Measurements from ENCODE around the gene C4B. TPM values are rescaled to one million over a fixed set of nuclear protein-coding genes. Genes with fewer than 3 reads are reported as not detected.
"Not testable (repeated sequence)": the region's sequence is repeated elsewhere in the genome, so short reads cannot be mapped to it uniquely, and the experiment has no call there.

C4B gene
- total RNA-seq, result 100 to 1,000 TPM; 168 to 170 TPM
- 100 to 1,000 TPM in 1 of 2 donors, 10 to 100 TPM in 1; 58.2 to 296 TPM for polyA plus RNA-seq
- long read RNA-seq, donor 1, result 0 reads
- long read RNA-seq, donor 2, result 0 reads
- long read RNA-seq, donor 3, result 0 reads
- long read RNA-seq, donor 4, partial matches to known transcripts, result 0 of 1 reads
- long read RNA-seq, donor 4, other reads (novel, unspliced or antisense), result 0 of 1 reads
- long read RNA-seq, donor 5, result 0 reads

DNA sequence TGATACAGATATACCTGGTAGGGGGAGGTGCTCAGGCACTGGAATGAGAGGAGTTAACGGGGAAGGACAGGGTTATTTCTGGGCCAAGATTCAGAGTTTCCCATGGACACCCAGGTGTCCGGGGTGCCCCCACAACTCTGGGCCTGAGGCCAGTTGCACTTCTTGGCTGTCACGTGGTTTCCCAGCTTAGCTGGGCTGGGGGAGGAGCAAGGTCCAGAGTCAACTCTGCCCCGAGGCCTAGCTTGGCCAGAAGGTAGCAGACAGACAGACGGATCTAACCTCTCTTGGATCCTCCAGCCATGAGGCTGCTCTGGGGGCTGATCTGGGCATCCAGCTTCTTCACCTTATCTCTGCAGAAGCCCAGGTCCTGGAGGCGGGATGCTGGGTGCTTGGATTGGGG, at the start of gene C4B:
TSS of gene C4B (plus strand) at position 249 of the 400 bp plus-strand sequence. CDS start at position 300, 51 bp downstream.
- no CpG with 5 or more reads among the region's 6 CpGs for WGBS, 2 donors
- H3K4me1 ChIP-seq (ENCODE audit: control insufficient read depth in 5 of 5, insufficient read depth in 5 of 5, low read length in 5 of 5); H3K9me3 ChIP-seq (ENCODE audit: control insufficient read depth in 4 of 4, insufficient read depth in 3 of 4, low read length in 3 of 4); H3K36me3 ChIP-seq (ENCODE audit: control insufficient read depth in 4 of 4, insufficient read depth in 4 of 4, low read length in 4 of 4); H3K4me3 ChIP-seq; DNase-seq; ATAC-seq (ENCODE audit: insufficient read depth, low FRiP score); H3K27ac ChIP-seq (ENCODE audit: low read depth in 1 of 2, low read length in 1 of 2); H3K9ac ChIP-seq (ENCODE audit: insufficient read depth in 1 of 2, low read length in 2 of 2); H3K27me3 ChIP-seq (ENCODE audit: control insufficient read depth in 3 of 3, insufficient read depth in 3 of 3, low read length in 2 of 3): not testable (repeated sequence)

DNA sequence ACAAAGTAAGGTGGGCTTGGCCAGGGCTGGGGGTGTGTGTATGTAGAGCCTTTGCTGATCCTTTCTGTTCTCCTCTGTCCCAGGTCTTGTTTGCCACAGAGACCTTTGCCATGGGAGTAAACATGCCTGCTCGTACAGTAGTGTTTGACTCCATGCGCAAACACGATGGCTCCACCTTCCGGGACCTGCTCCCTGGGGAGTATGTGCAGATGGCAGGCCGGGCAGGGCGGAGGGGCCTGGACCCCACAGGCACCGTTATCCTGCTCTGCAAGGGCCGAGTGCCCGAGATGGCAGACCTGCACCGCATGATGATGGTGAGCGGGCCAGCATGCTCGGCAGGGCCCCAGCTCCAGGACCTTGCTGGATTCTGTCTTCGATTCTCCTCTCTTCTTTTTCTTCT, 48.9 kb upstream of the C4B start:
- no peak for DNase-seq
- H3K9ac ChIP-seq (ENCODE audit: insufficient read depth in 1 of 2, low read length in 2 of 2), result no peak overlapping the region
- H3K27ac ChIP-seq (ENCODE audit: low read depth in 1 of 2, low read length in 1 of 2), result no peak overlapping the region
- WGBS, 2 donors, result 91 to 95% methylated on average over 13 of the region's 13 CpGs
- H3K36me3 ChIP-seq (ENCODE audit: control insufficient read depth in 4 of 4, insufficient read depth in 4 of 4, low read length in 4 of 4), result peaks cover 15 to 83% (median 28%) of the 10 kb centered on the region in 4 donors
- no peak for ATAC-seq (ENCODE audit: insufficient read depth, low FRiP score)
- H3K4me3 ChIP-seq, result no peak overlapping the region
- H3K4me1 ChIP-seq (ENCODE audit: control insufficient read depth in 5 of 5, insufficient read depth in 5 of 5, low read length in 5 of 5), result peaks cover 0 to 3% (median 0%) of the 10 kb centered on the region in 5 donors
- no peaks in the 10 kb centered on the region for H3K9me3 ChIP-seq (ENCODE audit: control insufficient read depth in 4 of 4, insufficient read depth in 3 of 4, low read length in 3 of 4)
- TF ChIP-seq, protein P1, sequence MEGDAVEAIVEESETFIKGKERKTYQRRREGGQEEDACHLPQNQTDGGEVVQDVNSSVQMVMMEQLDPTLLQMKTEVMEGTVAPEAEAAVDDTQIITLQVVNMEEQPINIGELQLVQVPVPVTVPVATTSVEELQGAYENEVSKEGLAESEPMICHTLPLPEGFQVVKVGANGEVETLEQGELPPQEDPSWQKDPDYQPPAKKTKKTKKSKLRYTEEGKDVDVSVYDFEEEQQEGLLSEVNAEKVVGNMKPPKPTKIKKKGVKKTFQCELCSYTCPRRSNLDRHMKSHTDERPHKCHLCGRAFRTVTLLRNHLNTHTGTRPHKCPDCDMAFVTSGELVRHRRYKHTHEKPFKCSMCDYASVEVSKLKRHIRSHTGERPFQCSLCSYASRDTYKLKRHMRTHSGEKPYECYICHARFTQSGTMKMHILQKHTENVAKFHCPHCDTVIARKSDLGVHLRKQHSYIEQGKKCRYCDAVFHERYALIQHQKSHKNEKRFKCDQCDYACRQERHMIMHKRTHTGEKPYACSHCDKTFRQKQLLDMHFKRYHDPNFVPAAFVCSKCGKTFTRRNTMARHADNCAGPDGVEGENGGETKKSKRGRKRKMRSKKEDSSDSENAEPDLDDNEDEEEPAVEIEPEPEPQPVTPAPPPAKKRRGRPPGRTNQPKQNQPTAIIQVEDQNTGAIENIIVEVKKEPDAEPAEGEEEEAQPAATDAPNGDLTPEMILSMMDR (IDR thresholded peaks at IDR 0.05; ENCODE audit: control extremely low read depth, extremely low read depth), result no peak
- no peaks in the 10 kb centered on the region for H3K27me3 ChIP-seq (ENCODE audit: control insufficient read depth in 3 of 3, insufficient read depth in 3 of 3, low read length in 2 of 3)

DNA sequence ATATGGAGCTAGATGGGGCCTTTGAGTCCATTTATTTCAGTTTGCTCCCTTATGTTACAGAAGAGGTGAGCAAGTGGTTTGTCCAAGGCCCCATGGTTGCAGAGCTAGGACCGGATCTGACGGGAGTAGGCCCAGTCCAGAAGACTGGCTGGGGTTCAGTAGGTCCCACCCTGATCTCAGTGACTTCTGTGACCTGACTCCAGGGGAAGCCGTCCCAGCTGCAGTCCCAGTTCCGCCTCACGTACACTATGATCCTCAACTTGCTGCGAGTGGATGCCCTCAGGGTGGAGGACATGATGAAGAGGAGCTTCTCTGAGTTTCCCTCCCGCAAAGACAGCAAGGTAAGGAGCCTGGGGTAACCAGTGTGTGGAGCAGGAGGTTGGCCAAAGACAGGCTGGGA, 48.1 kb upstream of the C4B start:
- Histone ChIP-seq H3K27me3 (ENCODE audit: control insufficient read depth in 3 of 3, insufficient read depth in 3 of 3, low read length in 2 of 3) (no peaks in the 10 kb centered on the region), H3K9me3 (ENCODE audit: control insufficient read depth in 4 of 4, insufficient read depth in 3 of 4, low read length in 3 of 4) (no peaks in the 10 kb centered on the region), H3K27ac (ENCODE audit: low read depth in 1 of 2, low read length in 1 of 2) (no peak overlapping the region), H3K36me3 (ENCODE audit: control insufficient read depth in 4 of 4, insufficient read depth in 4 of 4, low read length in 4 of 4) (peaks cover 15 to 75% (median 25%) of the 10 kb centered on the region in 4 donors), H3K4me1 (ENCODE audit: control insufficient read depth in 5 of 5, insufficient read depth in 5 of 5, low read length in 5 of 5) (peaks cover 0 to 12% (median 5%) of the 10 kb centered on the region in 5 donors), H3K9ac (ENCODE audit: insufficient read depth in 1 of 2, low read length in 2 of 2) (no peak overlapping the region), H3K4me3 (no peak overlapping the region)
- TF ChIP-seq, protein P1 (IDR thresholded peaks at IDR 0.05; ENCODE audit: control extremely low read depth, extremely low read depth), result no peak
- ATAC-seq (ENCODE audit: insufficient read depth, low FRiP score), result no peak
- 94 to 98% methylated on average over 7 of the region's 7 CpGs for WGBS, 2 donors
- no peak for DNase-seq

DNA sequence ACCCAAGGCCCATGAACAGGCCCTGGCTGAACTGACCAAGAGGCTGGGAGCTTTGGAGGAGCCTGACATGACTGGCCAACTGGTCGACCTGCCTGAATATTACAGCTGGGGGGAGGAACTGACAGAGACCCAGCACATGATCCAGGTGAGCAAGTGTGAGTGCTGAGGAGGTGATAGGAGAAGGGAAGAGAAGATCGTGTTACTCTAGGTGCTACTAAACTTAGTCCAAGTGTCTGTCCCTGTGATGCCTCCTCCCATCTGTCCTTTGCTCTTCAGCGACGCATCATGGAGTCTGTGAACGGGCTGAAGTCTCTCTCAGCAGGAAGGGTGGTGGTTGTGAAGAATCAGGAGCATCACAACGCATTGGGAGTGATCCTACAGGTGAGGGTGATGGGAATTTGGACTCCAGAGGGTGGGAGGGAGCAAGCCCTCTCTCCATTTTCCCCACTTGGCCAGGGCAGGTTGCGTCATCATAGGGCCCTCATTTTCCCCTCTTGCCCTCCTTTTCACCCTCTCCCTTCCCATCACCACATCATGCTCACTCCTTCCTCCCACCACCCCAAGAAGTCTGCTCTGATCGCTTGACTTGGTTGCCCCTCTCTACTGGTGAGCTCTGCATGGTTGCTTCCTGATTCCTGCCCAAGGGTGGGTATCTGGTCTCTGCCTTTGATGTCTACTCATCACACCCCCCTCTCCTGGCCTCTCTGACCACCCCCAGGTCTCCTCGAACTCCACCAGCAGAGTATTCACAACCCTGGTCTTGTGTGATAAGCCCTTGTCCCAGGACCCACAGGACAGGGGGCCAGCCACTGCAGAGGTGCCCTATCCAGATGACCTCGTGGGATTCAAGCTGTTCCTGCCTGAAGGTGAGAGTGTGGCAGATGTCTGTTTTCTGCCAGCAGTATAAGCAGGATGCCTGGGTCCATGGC, 47.3 kb upstream of the C4B start:
- ATAC-seq (ENCODE audit: insufficient read depth, low FRiP score) (no peak), DNase-seq (no peak)
- Histone ChIP-seq H3K36me3 (ENCODE audit: control insufficient read depth in 4 of 4, insufficient read depth in 4 of 4, low read length in 4 of 4) (peaks cover 15 to 68% (median 27%) of the 10 kb centered on the region in 4 donors), H3K27me3 (ENCODE audit: control insufficient read depth in 3 of 3, insufficient read depth in 3 of 3, low read length in 2 of 3) (no peaks in the 10 kb centered on the region), H3K9ac (ENCODE audit: insufficient read depth in 1 of 2, low read length in 2 of 2) (no peak overlapping the region), H3K27ac (ENCODE audit: low read depth in 1 of 2, low read length in 1 of 2) (no peak overlapping the region), H3K4me1 (ENCODE audit: control insufficient read depth in 5 of 5, insufficient read depth in 5 of 5, low read length in 5 of 5) (peaks cover 0 to 14% (median 5%) of the 10 kb centered on the region in 5 donors), H3K4me3 (no peak overlapping the region), H3K9me3 (ENCODE audit: control insufficient read depth in 4 of 4, insufficient read depth in 3 of 4, low read length in 3 of 4) (no peaks in the 10 kb centered on the region)
- 85 to 92% methylated on average over 10 of the region's 10 CpGs for WGBS, 2 donors
- TF ChIP-seq, protein P1 (IDR thresholded peaks at IDR 0.05; ENCODE audit: control extremely low read depth, extremely low read depth), result no peak

Measured in lung (tissue), 16 donors.